ENCODE results near the gene TCF19.

- TF ChIP-seq CTCF (IDR thresholded peaks at IDR 0.05 in 4 of 5, conservative IDR thresholded peaks at IDR 0.05 in 1 of 5), result no peak
- TF ChIP-seq POLR2A (IDR thresholded peaks at IDR 0.05), result no peak
These were observed 14.6 kb downstream of the TCF19 start for GRCh38 chr6:31172973-31173384.
